Kidney epithelial cell (primary cell): Measurements from ENCODE around the gene PLA2G4E. TPM values are rescaled to one million over a fixed set of nuclear protein-coding genes. Genes with fewer than 3 reads are reported as not detected.

Experiments used
- DNase-seq: peaks from one replicate; pipeline ENCODE4 v3.0.0-alpha.2; 2010; ENCODE audit warnings: low read depth
- H3K27me3 ChIP-seq: 2 replicates; pipeline ENCODE4 v1.6.0; 2011; ENCODE audit warnings: low read length; ENCODE audit not compliant: control insufficient read depth, insufficient read depth
- H3K36me3 ChIP-seq: 2 replicates; pipeline ENCODE4 v1.5.1; 2011; ENCODE audit warnings: low read length; ENCODE audit not compliant: control insufficient read depth, insufficient read depth
- H3K4me3 ChIP-seq: 2 replicates; pipeline ENCODE4 v1.5.1; 2011; ENCODE audit warnings: low read depth, mild to moderate bottlenecking, control low read depth, low read length
- CTCF ChIP-seq: IDR thresholded peaks from 2 replicates; pipeline ENCODE4 v1.5.1; 2011; ENCODE audit warnings: mild to moderate bottlenecking, moderate library complexity, low read length, control low read depth, inconsistent platforms; ENCODE audit not compliant: insufficient read depth, poor library complexity, severe bottlenecking
- total RNA-seq: library from RNA; depleted of rRNA; stranded (reverse); fragments of >200 nt; gene quantifications from 2 replicates; pipeline ENCODE4 v1.2.3, GENCODE V29; 2015

The PLA2G4E gene
- total RNA-seq, 1 donor from 2014 or later = not detected

DNA sequence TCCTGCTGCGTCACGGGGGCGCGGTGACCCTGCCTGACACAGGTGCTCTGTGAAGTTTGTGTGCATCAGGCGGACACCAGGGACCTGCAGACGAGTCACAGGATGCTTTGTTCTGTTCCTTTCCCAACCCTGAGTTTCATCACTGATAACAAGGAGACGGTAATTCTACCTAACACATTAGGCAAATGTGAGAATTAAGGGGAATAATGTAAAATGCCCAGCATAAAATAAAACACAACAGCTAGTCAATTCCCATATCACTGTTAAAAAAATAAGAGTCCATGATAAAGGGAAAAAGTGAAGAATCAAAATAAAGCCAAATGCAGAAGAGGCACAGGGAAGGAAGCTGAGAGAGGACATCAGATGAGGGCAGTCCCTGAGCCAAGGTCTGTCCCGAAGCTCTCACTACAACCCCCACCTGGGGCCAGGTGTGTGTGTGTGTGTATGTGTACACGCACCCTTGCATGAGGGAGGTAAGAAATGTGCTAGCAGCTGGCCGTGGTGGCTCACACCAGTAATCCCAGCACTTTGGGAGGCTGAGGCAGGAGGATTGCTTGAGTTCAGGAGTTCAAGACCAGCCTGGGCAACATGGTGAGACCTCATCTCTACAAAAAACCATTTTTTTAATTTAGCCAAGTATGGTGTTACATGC is 46.0 kb upstream of the PLA2G4E start:
- TF ChIP-seq CTCF = no peak
- DNase-seq = no peak
- Histone ChIP-seq H3K27me3 (no peaks in the 10 kb centered on the region), H3K4me3 (no peak overlapping the region), H3K36me3 (no peaks in the 10 kb centered on the region)

- no peak for TF ChIP-seq CTCF
- no peaks in the 10 kb centered on the region for H3K27me3 ChIP-seq
- no peak for DNase-seq
- no peak overlapping the region for H3K4me3 ChIP-seq
- H3K36me3 ChIP-seq = no peaks in the 10 kb centered on the region
These were observed 44.6 kb upstream of the PLA2G4E start for GRCh38 chr15:42065468-42065867.

GRCh38 chr15:42065033-42065432 is 44.2 kb upstream of the PLA2G4E start:
- Histone ChIP-seq H3K36me3 (no peaks in the 10 kb centered on the region), H3K4me3 (no peak overlapping the region), H3K27me3 (no peaks in the 10 kb centered on the region)
- DNase-seq = no peak
- no peak for TF ChIP-seq CTCF

DNA sequence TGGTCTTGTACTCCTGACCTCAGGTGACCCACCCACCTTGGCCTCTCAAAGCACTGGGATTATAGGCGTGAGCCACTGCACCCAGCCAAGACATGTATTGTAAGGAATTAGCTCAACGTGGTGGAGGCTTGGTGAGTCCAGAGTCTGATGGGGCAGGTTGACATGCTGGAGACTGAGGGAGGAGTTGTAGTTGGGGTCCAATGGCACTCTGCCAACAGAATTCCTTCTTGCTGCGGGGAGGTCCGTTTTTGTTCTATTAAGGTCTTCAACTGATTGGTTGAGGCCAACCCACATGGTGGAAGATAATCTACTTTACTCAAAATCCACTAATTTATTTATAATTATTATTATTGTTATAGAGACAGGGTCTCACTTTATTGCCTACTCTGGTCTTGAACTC is 43.4 kb upstream of the PLA2G4E start:
- Histone ChIP-seq H3K4me3 (no peak overlapping the region), H3K27me3 (no peaks in the 10 kb centered on the region), H3K36me3 (no peaks in the 10 kb centered on the region)
- DNase-seq = no peak
- TF ChIP-seq CTCF = no peak

DNA sequence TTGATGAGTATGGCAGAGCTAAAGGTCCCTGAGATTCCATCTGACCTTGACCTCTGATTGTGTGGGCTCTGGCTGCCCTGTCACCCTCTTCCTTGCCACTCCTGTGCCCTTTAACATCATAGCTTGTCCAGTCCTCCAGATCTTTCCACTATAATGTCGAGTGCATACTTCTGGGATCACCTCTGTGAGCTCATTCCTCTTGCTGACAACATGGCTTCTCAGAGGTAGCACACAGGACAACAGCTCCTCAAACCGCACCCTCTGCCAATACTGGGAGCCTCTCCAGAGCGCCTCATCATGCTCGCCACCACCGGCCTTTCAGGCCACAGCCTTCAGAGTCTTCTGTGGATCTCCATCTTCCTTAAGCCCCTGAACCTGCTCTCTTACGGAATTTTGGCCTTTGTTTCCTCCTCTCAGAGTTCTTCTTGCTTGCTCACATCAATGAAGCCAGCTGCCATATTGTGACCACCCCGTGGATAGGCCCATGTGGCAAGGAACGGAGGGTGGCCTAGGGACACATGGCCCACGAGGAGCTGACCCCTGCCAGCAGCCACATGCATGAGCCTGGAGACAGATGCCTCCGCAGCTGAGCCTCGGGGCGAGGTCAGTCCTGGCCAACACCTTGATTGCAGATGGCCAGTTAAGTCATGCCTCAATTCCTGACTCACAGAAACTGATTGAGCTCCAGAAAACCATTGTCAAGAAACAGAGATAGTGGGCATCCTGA is 42.4 kb upstream of the PLA2G4E start:
- Histone ChIP-seq H3K36me3 (no peaks in the 10 kb centered on the region), H3K4me3 (no peak overlapping the region), H3K27me3 (no peaks in the 10 kb centered on the region)
- no peak for TF ChIP-seq CTCF
- no peak for DNase-seq
